ENCODE data around the gene NLRP10.

NLRP10 gene

DNA sequence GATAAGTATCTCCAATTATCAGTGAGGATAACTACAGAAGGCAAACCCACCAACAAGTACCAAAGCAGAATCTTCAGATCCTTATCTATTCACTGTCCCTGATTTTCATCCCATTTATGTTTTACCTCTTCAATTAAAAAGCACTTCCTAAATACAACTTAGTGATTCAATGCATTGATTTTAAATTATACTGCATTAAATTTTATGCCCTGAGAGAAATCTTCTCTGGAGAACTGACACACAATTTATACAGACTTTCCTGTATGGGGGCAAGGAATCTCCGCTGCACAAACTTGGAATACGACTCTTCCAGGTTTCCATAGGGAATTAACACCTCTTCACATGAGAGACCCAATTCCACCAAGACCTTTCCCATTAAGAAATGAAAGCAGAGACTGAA, 23.6 kb downstream of the NLRP10 start, which contains the start of gene OR10A3:
Gene OR10A3, minus strand, starts transcription at position 101 of the 400 bp plus-strand sequence. CDS start 2,188 bp downstream, outside the sequence.
- H3K27me3 ChIP-seq (ENCODE audit: low read depth, low read length), result no peaks in the 10 kb centered on the region
- no peaks in the 10 kb centered on the region for H4K20me1 ChIP-seq (ENCODE audit: insufficient read depth, low read length)
- H3K36me3 ChIP-seq (replicated peaks; ENCODE audit: low read depth, low read length), result no peaks in the 10 kb centered on the region
- H3K27ac ChIP-seq (ENCODE audit: low read length), result no peak within 1 kb of the TSS
- no peak within 1 kb of the TSS for H3K4me2 ChIP-seq (ENCODE audit: low read length)
- no peak within 1 kb of the TSS for H2AFZ ChIP-seq (ENCODE audit: low read depth, low read length)
- no peaks in the 10 kb centered on the region for H3K4me1 ChIP-seq (ENCODE audit: low read length)
- H3K9me3 ChIP-seq (ENCODE audit: insufficient read depth, low read length), result peaks cover 12% of the 10 kb centered on the region
- no peak within 1 kb of the TSS for H3K4me3 ChIP-seq (ENCODE audit: low read length)
- TF ChIP-seq, protein P1, sequence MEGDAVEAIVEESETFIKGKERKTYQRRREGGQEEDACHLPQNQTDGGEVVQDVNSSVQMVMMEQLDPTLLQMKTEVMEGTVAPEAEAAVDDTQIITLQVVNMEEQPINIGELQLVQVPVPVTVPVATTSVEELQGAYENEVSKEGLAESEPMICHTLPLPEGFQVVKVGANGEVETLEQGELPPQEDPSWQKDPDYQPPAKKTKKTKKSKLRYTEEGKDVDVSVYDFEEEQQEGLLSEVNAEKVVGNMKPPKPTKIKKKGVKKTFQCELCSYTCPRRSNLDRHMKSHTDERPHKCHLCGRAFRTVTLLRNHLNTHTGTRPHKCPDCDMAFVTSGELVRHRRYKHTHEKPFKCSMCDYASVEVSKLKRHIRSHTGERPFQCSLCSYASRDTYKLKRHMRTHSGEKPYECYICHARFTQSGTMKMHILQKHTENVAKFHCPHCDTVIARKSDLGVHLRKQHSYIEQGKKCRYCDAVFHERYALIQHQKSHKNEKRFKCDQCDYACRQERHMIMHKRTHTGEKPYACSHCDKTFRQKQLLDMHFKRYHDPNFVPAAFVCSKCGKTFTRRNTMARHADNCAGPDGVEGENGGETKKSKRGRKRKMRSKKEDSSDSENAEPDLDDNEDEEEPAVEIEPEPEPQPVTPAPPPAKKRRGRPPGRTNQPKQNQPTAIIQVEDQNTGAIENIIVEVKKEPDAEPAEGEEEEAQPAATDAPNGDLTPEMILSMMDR (IDR thresholded peaks at IDR 0.05; ENCODE audit: low read depth, low read length), result no peak
- no peak for TF ChIP-seq EZH2phosphoT487 (IDR thresholded peaks at IDR 0.05; ENCODE audit: low read depth)
- no peak within 1 kb of the TSS for H3K9ac ChIP-seq (ENCODE audit: low read length)
- H3K79me2 ChIP-seq (ENCODE audit: low read length), result no peaks in the 10 kb centered on the region

DNA sequence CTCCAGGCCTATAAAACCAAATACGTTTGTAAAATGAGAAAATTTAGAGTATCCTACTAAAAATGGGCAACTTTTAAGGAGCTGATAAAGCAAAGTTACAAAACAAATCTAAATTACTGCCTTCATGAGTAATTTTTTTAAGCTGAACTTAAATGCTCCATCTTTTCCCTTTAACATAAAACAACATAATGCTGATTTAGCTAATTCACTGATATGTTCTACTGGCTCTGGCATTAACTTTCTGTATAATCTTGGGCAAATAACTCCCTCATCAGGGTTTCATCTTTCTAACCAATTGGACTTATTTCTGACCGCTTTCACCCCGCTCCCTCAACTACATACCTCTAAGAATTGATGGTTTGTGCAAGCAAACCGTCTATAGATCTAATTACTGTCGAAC, 24.1 kb downstream of the NLRP10 start:
- H3K27ac ChIP-seq (ENCODE audit: low read length), result no peak overlapping the region
- H3K4me3 ChIP-seq (ENCODE audit: low read length), result no peak overlapping the region
- H3K27me3 ChIP-seq (ENCODE audit: low read depth, low read length), result no peaks in the 10 kb centered on the region
- TF ChIP-seq, protein P1 (IDR thresholded peaks at IDR 0.05; ENCODE audit: low read depth, low read length), result no peak
- no peak for TF ChIP-seq EZH2phosphoT487 (IDR thresholded peaks at IDR 0.05; ENCODE audit: low read depth)
- H3K79me2 ChIP-seq (ENCODE audit: low read length), result no peaks in the 10 kb centered on the region
- no peaks in the 10 kb centered on the region for H4K20me1 ChIP-seq (ENCODE audit: insufficient read depth, low read length)
- no peaks in the 10 kb centered on the region for H3K36me3 ChIP-seq (replicated peaks; ENCODE audit: low read depth, low read length)
- H3K4me1 ChIP-seq (ENCODE audit: low read length), result no peaks in the 10 kb centered on the region
- H3K9ac ChIP-seq (ENCODE audit: low read length), result no peak overlapping the region
- peaks cover 12% of the 10 kb centered on the region for H3K9me3 ChIP-seq (ENCODE audit: insufficient read depth, low read length)
- H3K4me2 ChIP-seq (ENCODE audit: low read length), result no peak overlapping the region
- no peak overlapping the region for H2AFZ ChIP-seq (ENCODE audit: low read depth, low read length)

DNA sequence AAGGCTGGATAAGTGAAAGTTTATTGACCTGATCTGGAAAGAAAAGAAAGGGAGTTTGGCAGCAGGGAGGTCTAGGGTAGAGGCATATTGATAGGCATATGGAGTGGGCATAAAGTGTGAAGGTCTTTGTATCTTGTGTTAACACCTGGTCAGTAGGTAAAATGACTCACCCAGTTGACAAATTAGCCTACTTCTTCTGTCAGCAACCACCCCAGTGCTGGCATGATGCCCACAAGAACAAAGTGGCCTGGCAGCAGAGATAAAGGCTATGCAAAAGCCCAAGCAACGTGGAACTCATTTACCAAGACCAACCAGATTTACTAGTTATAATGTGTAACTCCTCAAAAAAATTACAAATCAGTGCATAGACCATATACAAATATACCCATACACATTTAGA, 28.6 kb downstream of the NLRP10 start:
- TF ChIP-seq, protein P1 (IDR thresholded peaks at IDR 0.05; ENCODE audit: low read depth, low read length), result no peak
- no peak for TF ChIP-seq EZH2phosphoT487 (IDR thresholded peaks at IDR 0.05; ENCODE audit: low read depth)
- Histone ChIP-seq H3K4me2 (ENCODE audit: low read length) (no peak overlapping the region), H3K4me3 (ENCODE audit: low read length) (no peak overlapping the region), H3K9ac (ENCODE audit: low read length) (no peak overlapping the region), H3K79me2 (ENCODE audit: low read length) (no peaks in the 10 kb centered on the region), H3K27ac (ENCODE audit: low read length) (no peak overlapping the region), H4K20me1 (ENCODE audit: insufficient read depth, low read length) (no peaks in the 10 kb centered on the region), H3K9me3 (ENCODE audit: insufficient read depth, low read length) (no peaks in the 10 kb centered on the region), H3K4me1 (ENCODE audit: low read length) (0 out of 2 replicates have a peak, but pooled peaks cover 4% of the 10 kb centered on the region), H2AFZ (ENCODE audit: low read depth, low read length) (no peak overlapping the region), H3K36me3 (replicated peaks; ENCODE audit: low read depth, low read length) (no peaks in the 10 kb centered on the region), H3K27me3 (ENCODE audit: low read depth, low read length) (peaks cover 4% of the 10 kb centered on the region; the same call in 1 of the 2 replicates)

DNA sequence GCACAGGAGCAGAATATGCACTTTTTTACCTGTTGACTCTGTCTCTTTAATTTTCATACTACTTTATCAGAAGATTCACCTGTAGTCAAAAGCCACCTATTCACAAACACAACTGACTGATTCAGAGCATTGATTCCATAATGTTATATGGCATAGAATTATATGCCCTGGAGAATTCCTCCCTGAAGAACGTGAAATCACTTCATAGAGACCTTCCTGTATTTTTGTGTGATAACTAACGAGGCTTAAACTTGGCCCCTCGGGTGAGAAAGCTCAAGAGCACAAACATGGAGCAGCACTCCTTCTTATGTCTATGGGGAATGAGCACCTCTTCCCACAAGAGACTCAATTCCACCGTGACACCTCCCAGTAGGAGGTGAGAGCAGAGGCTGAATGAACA, 34.1 kb downstream of the NLRP10 start, which contains the start of gene OR10A6:
Gene OR10A6, minus strand, starts transcription at position 101 of the 400 bp plus-strand sequence. CDS start 2,606 bp downstream, outside the sequence.
- no peaks in the 10 kb centered on the region for H3K79me2 ChIP-seq (ENCODE audit: low read length)
- TF ChIP-seq, protein P1 (IDR thresholded peaks at IDR 0.05; ENCODE audit: low read depth, low read length), result no peak
- no peak for TF ChIP-seq EZH2phosphoT487 (IDR thresholded peaks at IDR 0.05; ENCODE audit: low read depth)
- H3K27me3 ChIP-seq (ENCODE audit: low read depth, low read length), result peaks cover 10% of the 10 kb centered on the region; the same call in 1 of the 2 replicates
- H3K36me3 ChIP-seq (replicated peaks; ENCODE audit: low read depth, low read length), result no peaks in the 10 kb centered on the region
- H3K9ac ChIP-seq (ENCODE audit: low read length), result no peak within 1 kb of the TSS
- H2AFZ ChIP-seq (ENCODE audit: low read depth, low read length), result no peak within 1 kb of the TSS
- 0 out of 2 replicates have a peak, but pooled peaks cover 4% of the 10 kb centered on the region for H3K4me1 ChIP-seq (ENCODE audit: low read length)
- no peak within 1 kb of the TSS for H3K27ac ChIP-seq (ENCODE audit: low read length)
- no peaks in the 10 kb centered on the region for H4K20me1 ChIP-seq (ENCODE audit: insufficient read depth, low read length)
- no peak within 1 kb of the TSS for H3K4me2 ChIP-seq (ENCODE audit: low read length)
- 0 out of 2 replicates have a peak, but pooled peaks cover 4% of the 10 kb centered on the region for H3K9me3 ChIP-seq (ENCODE audit: insufficient read depth, low read length)
- no peak within 1 kb of the TSS for H3K4me3 ChIP-seq (ENCODE audit: low read length)

All from OCI-LY3 (cell line).